WTC11 (cell line): ENCODE data around the gene TEKT2. TPM values are rescaled to one million over a fixed set of nuclear protein-coding genes. Genes with fewer than 3 reads are reported as not detected.

ENCODE experiments used
- ATAC-seq: fragments of 200-7000 bp; cut with Tn5 transposase; 2 replicates; pipeline ENCODE4 v1.10.0; 2021; ENCODE audit warnings: mild to moderate bottlenecking, moderate library complexity
- CTCF ChIA-PET: fragments of 300-600 bp; sonication (Branson Sonifier 250); formaldehyde crosslinking; loops from one replicate; lab custom pipeline; 2021; ENCODE audit warnings: antibody characterized with exemption; lab: Charles Lee
- POLR2A ChIA-PET: fragments of 350-600 bp; sonication (Branson Sonifier 250); formaldehyde crosslinking; loops from one replicate; lab custom pipeline; 2021; ENCODE audit warnings: antibody characterized with exemption; lab: Charles Lee
- DNase-seq: peaks from one replicate; pipeline ENCODE4 v3.0.0; 2021; ENCODE audit warnings: low spot score
- H3K27ac Mint-ChIP-seq: 2 replicates; pipeline ENCODE4 v1.8.0; 2021; ENCODE audit warnings: mixed read lengths
- H3K27me3 Mint-ChIP-seq: 2 replicates; pipeline ENCODE4 v1.8.0; 2021; ENCODE audit warnings: low read depth, mild to moderate bottlenecking, moderate library complexity, mixed read lengths
- H3K36me3 Mint-ChIP-seq: 2 replicates; pipeline ENCODE4 v1.8.0; 2021; ENCODE audit warnings: mixed read lengths
- H3K4me1 Mint-ChIP-seq: 2 replicates; pipeline ENCODE4 v1.8.0; 2022; ENCODE audit warnings: mixed read lengths
- H3K4me3 Mint-ChIP-seq: 2 replicates; pipeline ENCODE4 v1.8.0; 2021; ENCODE audit warnings: mild to moderate bottlenecking, moderate library complexity, mixed read lengths
- H3K9me3 Mint-ChIP-seq: 2 replicates; pipeline ENCODE4 v1.8.0; 2021; ENCODE audit warnings: mixed read lengths
- CBFB ChIP-seq: sonication (generic); formaldehyde crosslinking; IDR thresholded peaks from 2 replicates; pipeline ENCODE4 v1.8.1; 2022; ENCODE audit warnings: mild to moderate bottlenecking, low read depth, missing genetic modification reagents
- ELF4 ChIP-seq: sonication (generic); formaldehyde crosslinking; IDR thresholded peaks from 2 replicates; pipeline ENCODE4 v1.8.1; 2022; ENCODE audit warnings: low read depth, mild to moderate bottlenecking, moderate library complexity, missing genetic modification reagents
- FOXK1 ChIP-seq: sonication (generic); formaldehyde crosslinking; IDR thresholded peaks from 2 replicates; pipeline ENCODE4 v1.8.0; 2022; ENCODE audit warnings: mild to moderate bottlenecking, moderate library complexity, missing genetic modification reagents
- GTF2I ChIP-seq: fragments of 250-450 bp; sonication (Bioruptor Pico); conservative IDR thresholded peaks from 2 replicates; pipeline ENCODE4 v1.4.0; 2021; ENCODE audit warnings: mild to moderate bottlenecking
- KAT7 ChIP-seq: sonication (generic); formaldehyde crosslinking; IDR thresholded peaks from 2 replicates; pipeline ENCODE4 v1.8.1; 2023; ENCODE audit warnings: missing genetic modification reagents, mild to moderate bottlenecking, borderline replicate concordance
- NFE2L1 ChIP-seq: sonication (generic); formaldehyde crosslinking; IDR thresholded peaks from 2 replicates; pipeline ENCODE4 v1.8.1; 2023; ENCODE audit warnings: missing genetic modification reagents
- NR1H2 ChIP-seq: sonication (generic); formaldehyde crosslinking; IDR thresholded peaks from 2 replicates; pipeline ENCODE4 v1.9.0; 2021; ENCODE audit warnings: mild to moderate bottlenecking, moderate library complexity, missing genetic modification reagents
- PREB ChIP-seq: sonication (generic); formaldehyde crosslinking; IDR thresholded peaks from 2 replicates; pipeline ENCODE4 v1.8.1; 2022; ENCODE audit warnings: mild to moderate bottlenecking, missing genetic modification reagents, moderate library complexity, borderline replicate concordance
- PRRX2 ChIP-seq: fragments of 250-450 bp; sonication (Bioruptor Pico); IDR thresholded peaks from 2 replicates; pipeline ENCODE4 v1.8.0; 2021; ENCODE audit warnings: mild to moderate bottlenecking
- SOX15 ChIP-seq: fragments of 250-450 bp; sonication (Bioruptor Pico); IDR thresholded peaks from 2 replicates; pipeline ENCODE4 v1.9.0; 2021; ENCODE audit warnings: mild to moderate bottlenecking
- USF1 ChIP-seq: sonication (generic); formaldehyde crosslinking; IDR thresholded peaks from 2 replicates; pipeline ENCODE4 v1.8.0; 2022; ENCODE audit warnings: mild to moderate bottlenecking, missing genetic modification reagents
- ZNF121 ChIP-seq: sonication (generic); formaldehyde crosslinking; IDR thresholded peaks from 2 replicates; pipeline ENCODE4 v1.8.0; 2023; ENCODE audit warnings: missing genetic modification reagents
- ZNF138 ChIP-seq: sonication (generic); formaldehyde crosslinking; conservative IDR thresholded peaks from 2 replicates; pipeline ENCODE4 v1.8.1; 2022; ENCODE audit warnings: mild to moderate bottlenecking, moderate library complexity, missing genetic modification reagents
- ZNF232 ChIP-seq: sonication (generic); formaldehyde crosslinking; IDR thresholded peaks from 2 replicates; pipeline ENCODE4 v1.8.0; 2022; ENCODE audit warnings: mild to moderate bottlenecking, missing genetic modification reagents
- ZNF416 ChIP-seq: fragments of 250-450 bp; sonication (Bioruptor Pico); IDR thresholded peaks from 2 replicates; pipeline ENCODE4 v1.9.0; 2021; ENCODE audit warnings: mild to moderate bottlenecking, inconsistent platforms
- ZNF671 ChIP-seq: fragments of 250-450 bp; sonication (Bioruptor Pico); IDR thresholded peaks from 2 replicates; pipeline ENCODE4 v1.8.0; 2021; ENCODE audit warnings: mild to moderate bottlenecking
- ZSCAN18 ChIP-seq: fragments of 250-450 bp; sonication (Bioruptor Pico); IDR thresholded peaks from 2 replicates; pipeline ENCODE4 v2.1.2; 2022; ENCODE audit warnings: mild to moderate bottlenecking, moderate library complexity
- total RNA-seq: library from RNA; stranded (reverse); gene quantifications from 3 replicates; pipeline ENCODE4 v1.2.3, GENCODE V29; 2021
- TF ChIP-seq, protein P1 (sequence below): fragments of 200-600 bp; IDR thresholded peaks from 2 replicates; pipeline ENCODE4 v1.8.0; 2022; ENCODE audit warnings: antibody characterized with exemption
- TF ChIP-seq, protein P2 (sequence below): fragments of 250-450 bp; sonication (Bioruptor Pico); IDR thresholded peaks from 2 replicates; pipeline ENCODE4 v1.9.0; 2021; ENCODE audit warnings: moderate library complexity, mild to moderate bottlenecking, inconsistent platforms, borderline replicate concordance
- TF ChIP-seq, protein P3 (sequence below): sonication (generic); formaldehyde crosslinking; IDR thresholded peaks from 2 replicates; pipeline ENCODE4 v1.8.1; 2023; ENCODE audit warnings: mild to moderate bottlenecking, missing genetic modification reagents
- TF ChIP-seq, protein P4 (sequence below): fragments of 250-450 bp; sonication (Bioruptor Pico); IDR thresholded peaks from 2 replicates; pipeline ENCODE4 v1.9.0; 2021; ENCODE audit warnings: mild to moderate bottlenecking, borderline replicate concordance
- TF ChIP-seq, protein P5 (sequence below): sonication (generic); formaldehyde crosslinking; IDR thresholded peaks from 2 replicates; pipeline ENCODE4 v1.8.1; 2022; ENCODE audit warnings: missing genetic modification reagents, borderline replicate concordance

Gene TEKT2
- total RNA-seq, 1 experiment from 2014 or later: 1.9 TPM

DNA sequence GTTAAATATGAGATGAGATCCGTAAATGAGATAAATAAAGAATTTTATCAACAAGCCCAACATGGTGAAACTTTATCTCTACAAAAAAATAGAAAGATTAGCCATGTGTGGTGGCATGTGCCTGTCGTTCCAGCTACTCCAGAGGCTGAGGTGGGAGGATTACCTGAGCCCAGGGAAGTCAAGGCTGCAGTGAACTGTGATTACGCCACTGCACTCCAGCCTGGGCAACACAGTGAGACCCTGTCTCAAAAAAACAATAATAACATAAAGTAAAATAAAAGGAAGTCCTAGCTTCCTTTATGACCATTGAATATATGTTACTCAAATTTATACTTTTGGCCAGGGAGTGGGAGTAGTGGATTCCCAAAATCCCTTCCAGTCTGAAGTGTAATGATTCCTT, 48.7 kb upstream of the TEKT2 start:
- CTCF ChIA-PET: no interaction called here
- no peak for ATAC-seq

DNA sequence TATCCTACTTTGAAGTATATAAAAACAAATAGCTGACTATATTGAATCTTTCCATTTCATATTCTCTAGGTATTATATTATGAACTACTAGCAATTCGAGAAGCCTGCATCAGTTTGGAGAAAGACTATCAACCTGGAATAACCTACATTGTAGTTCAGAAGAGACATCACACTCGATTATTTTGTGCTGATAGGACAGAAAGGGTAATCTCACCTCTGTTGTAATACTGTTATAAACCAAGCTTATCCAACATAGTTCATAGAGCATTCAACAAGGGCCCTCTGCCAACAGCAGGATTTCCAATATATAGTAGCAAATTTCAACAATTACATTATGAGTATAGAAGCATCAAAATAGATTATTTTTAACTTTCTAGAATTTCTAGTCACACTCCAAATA, 43.7 kb upstream of the TEKT2 start:
- no peak overlapping the region for H3K27ac Mint-ChIP-seq
- no peak for DNase-seq
- H3K36me3 Mint-ChIP-seq: peaks cover 30% of the 10 kb centered on the region
- no peaks in the 10 kb centered on the region for H3K4me1 Mint-ChIP-seq
- POLR2A ChIA-PET: no interaction called here
- TF ChIP-seq, protein P1, sequence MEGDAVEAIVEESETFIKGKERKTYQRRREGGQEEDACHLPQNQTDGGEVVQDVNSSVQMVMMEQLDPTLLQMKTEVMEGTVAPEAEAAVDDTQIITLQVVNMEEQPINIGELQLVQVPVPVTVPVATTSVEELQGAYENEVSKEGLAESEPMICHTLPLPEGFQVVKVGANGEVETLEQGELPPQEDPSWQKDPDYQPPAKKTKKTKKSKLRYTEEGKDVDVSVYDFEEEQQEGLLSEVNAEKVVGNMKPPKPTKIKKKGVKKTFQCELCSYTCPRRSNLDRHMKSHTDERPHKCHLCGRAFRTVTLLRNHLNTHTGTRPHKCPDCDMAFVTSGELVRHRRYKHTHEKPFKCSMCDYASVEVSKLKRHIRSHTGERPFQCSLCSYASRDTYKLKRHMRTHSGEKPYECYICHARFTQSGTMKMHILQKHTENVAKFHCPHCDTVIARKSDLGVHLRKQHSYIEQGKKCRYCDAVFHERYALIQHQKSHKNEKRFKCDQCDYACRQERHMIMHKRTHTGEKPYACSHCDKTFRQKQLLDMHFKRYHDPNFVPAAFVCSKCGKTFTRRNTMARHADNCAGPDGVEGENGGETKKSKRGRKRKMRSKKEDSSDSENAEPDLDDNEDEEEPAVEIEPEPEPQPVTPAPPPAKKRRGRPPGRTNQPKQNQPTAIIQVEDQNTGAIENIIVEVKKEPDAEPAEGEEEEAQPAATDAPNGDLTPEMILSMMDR: no peak
- no peak for TF ChIP-seq ZNF121 (CRISPR knock-in tag)
- TF ChIP-seq ZNF416 (CRISPR knock-in tag): no peak
- TF ChIP-seq ELF4 (CRISPR knock-in tag): no peak
- TF ChIP-seq NR1H2: no peak
- no peak for TF ChIP-seq ZNF232 (CRISPR knock-in tag)
- TF ChIP-seq FOXK1: no peak
- TF ChIP-seq, protein P2, sequence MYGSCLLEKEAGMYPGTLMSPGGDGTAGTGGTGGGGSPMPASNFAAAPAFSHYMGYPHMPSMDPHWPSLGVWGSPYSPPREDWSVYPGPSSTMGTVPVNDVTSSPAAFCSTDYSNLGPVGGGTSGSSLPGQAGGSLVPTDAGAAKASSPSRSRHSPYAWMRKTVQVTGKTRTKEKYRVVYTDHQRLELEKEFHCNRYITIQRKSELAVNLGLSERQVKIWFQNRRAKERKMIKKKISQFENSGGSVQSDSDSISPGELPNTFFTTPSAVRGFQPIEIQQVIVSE (CRISPR knock-in tag): no peak
- no peak for TF ChIP-seq USF1
- no peak for TF ChIP-seq ZNF138 (CRISPR knock-in tag)
- no peak for TF ChIP-seq ZSCAN18 (CRISPR knock-in tag)
- no peak for TF ChIP-seq NFE2L1 (CRISPR knock-in tag)
- no peak for TF ChIP-seq PRRX2 (CRISPR knock-in tag)
- no peak for TF ChIP-seq ZNF671
- TF ChIP-seq, protein P3, sequence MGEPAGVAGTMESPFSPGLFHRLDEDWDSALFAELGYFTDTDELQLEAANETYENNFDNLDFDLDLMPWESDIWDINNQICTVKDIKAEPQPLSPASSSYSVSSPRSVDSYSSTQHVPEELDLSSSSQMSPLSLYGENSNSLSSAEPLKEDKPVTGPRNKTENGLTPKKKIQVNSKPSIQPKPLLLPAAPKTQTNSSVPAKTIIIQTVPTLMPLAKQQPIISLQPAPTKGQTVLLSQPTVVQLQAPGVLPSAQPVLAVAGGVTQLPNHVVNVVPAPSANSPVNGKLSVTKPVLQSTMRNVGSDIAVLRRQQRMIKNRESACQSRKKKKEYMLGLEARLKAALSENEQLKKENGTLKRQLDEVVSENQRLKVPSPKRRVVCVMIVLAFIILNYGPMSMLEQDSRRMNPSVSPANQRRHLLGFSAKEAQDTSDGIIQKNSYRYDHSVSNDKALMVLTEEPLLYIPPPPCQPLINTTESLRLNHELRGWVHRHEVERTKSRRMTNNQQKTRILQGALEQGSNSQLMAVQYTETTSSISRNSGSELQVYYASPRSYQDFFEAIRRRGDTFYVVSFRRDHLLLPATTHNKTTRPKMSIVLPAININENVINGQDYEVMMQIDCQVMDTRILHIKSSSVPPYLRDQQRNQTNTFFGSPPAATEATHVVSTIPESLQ (CRISPR knock-in tag): no peak
- TF ChIP-seq GTF2I: no peak
- TF ChIP-seq KAT7: no peak
- TF ChIP-seq, protein P4, sequence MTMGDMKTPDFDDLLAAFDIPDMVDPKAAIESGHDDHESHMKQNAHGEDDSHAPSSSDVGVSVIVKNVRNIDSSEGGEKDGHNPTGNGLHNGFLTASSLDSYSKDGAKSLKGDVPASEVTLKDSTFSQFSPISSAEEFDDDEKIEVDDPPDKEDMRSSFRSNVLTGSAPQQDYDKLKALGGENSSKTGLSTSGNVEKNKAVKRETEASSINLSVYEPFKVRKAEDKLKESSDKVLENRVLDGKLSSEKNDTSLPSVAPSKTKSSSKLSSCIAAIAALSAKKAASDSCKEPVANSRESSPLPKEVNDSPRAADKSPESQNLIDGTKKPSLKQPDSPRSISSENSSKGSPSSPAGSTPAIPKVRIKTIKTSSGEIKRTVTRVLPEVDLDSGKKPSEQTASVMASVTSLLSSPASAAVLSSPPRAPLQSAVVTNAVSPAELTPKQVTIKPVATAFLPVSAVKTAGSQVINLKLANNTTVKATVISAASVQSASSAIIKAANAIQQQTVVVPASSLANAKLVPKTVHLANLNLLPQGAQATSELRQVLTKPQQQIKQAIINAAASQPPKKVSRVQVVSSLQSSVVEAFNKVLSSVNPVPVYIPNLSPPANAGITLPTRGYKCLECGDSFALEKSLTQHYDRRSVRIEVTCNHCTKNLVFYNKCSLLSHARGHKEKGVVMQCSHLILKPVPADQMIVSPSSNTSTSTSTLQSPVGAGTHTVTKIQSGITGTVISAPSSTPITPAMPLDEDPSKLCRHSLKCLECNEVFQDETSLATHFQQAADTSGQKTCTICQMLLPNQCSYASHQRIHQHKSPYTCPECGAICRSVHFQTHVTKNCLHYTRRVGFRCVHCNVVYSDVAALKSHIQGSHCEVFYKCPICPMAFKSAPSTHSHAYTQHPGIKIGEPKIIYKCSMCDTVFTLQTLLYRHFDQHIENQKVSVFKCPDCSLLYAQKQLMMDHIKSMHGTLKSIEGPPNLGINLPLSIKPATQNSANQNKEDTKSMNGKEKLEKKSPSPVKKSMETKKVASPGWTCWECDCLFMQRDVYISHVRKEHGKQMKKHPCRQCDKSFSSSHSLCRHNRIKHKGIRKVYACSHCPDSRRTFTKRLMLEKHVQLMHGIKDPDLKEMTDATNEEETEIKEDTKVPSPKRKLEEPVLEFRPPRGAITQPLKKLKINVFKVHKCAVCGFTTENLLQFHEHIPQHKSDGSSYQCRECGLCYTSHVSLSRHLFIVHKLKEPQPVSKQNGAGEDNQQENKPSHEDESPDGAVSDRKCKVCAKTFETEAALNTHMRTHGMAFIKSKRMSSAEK: no peak
- TF ChIP-seq PREB (CRISPR knock-in tag): no peak
- no peak overlapping the region for H3K4me3 Mint-ChIP-seq
- H3K9me3 Mint-ChIP-seq: 0 out of 2 replicates have a peak, but pooled peaks cover 3% of the 10 kb centered on the region
- CTCF ChIA-PET: no interaction called here
- ATAC-seq: no peak
- no peaks in the 10 kb centered on the region for H3K27me3 Mint-ChIP-seq

More for the DNA sequence above, 48.7 kb upstream of the TEKT2 start:
- H3K4me1 Mint-ChIP-seq: no peaks in the 10 kb centered on the region
- peaks cover 30% of the 10 kb centered on the region for H3K36me3 Mint-ChIP-seq
- DNase-seq: no peak
- no peak overlapping the region for H3K27ac Mint-ChIP-seq
- H3K27me3 Mint-ChIP-seq: no peaks in the 10 kb centered on the region
- POLR2A ChIA-PET: no interaction called here
- TF ChIP-seq, protein P5, sequence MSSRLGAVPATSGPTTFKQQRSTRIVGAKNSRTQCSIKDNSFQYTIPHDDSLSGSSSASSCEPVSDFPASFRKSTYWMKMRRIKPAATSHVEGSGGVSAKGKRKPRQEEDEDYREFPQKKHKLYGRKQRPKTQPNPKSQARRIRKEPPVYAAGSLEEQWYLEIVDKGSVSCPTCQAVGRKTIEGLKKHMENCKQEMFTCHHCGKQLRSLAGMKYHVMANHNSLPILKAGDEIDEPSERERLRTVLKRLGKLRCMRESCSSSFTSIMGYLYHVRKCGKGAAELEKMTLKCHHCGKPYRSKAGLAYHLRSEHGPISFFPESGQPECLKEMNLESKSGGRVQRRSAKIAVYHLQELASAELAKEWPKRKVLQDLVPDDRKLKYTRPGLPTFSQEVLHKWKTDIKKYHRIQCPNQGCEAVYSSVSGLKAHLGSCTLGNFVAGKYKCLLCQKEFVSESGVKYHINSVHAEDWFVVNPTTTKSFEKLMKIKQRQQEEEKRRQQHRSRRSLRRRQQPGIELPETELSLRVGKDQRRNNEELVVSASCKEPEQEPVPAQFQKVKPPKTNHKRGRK (CRISPR knock-in tag): no peak
- no peak for TF ChIP-seq SOX15 (CRISPR knock-in tag)
- TF ChIP-seq ZNF121 (CRISPR knock-in tag): 0 out of 2 replicates have a peak, but pooled peaks have one; percentile 47
- TF ChIP-seq CBFB (CRISPR knock-in tag): no peak
- no peak overlapping the region for H3K4me3 Mint-ChIP-seq
- peaks cover 7% of the 10 kb centered on the region; the same call in 1 of the 2 replicates for H3K9me3 Mint-ChIP-seq
